ENCODE results near the gene RORB.

GRCh38 chr9:74681906-74682305 lies 184.8 kb downstream of the RORB start:
- TF ChIP-seq, protein P1, sequence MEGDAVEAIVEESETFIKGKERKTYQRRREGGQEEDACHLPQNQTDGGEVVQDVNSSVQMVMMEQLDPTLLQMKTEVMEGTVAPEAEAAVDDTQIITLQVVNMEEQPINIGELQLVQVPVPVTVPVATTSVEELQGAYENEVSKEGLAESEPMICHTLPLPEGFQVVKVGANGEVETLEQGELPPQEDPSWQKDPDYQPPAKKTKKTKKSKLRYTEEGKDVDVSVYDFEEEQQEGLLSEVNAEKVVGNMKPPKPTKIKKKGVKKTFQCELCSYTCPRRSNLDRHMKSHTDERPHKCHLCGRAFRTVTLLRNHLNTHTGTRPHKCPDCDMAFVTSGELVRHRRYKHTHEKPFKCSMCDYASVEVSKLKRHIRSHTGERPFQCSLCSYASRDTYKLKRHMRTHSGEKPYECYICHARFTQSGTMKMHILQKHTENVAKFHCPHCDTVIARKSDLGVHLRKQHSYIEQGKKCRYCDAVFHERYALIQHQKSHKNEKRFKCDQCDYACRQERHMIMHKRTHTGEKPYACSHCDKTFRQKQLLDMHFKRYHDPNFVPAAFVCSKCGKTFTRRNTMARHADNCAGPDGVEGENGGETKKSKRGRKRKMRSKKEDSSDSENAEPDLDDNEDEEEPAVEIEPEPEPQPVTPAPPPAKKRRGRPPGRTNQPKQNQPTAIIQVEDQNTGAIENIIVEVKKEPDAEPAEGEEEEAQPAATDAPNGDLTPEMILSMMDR (IDR thresholded peaks at IDR 0.05; ENCODE audit: poor library complexity, severe bottlenecking), result no peak
- no peak for TF ChIP-seq EZH2 (IDR thresholded peaks at IDR 0.05; ENCODE audit: borderline replicate concordance, insufficient read depth, low read length, poor library complexity, severe bottlenecking)
- no peak for TF ChIP-seq EP300 (conservative IDR thresholded peaks at IDR 0.05; ENCODE audit: poor library complexity, severe bottlenecking)
- TF ChIP-seq RAD21 (conservative IDR thresholded peaks at IDR 0.05), result no peak
- no peak for TF ChIP-seq SMC3 (conservative IDR thresholded peaks at IDR 0.05; ENCODE audit: poor library complexity)

All from neural cell (in vitro differentiated cells).